Activated CD4-positive, alpha-beta T cell treated with anti-CD3 and anti-CD28 coated beads, Interleukin-2, amount 10 ng/mL, durations not matched to agents 24 days and 14 days (primary cell): Measurements from ENCODE around the gene PLCH1. TPM values are rescaled to one million over a fixed set of nuclear protein-coding genes. Genes with fewer than 3 reads are reported as not detected.

ENCODE experiments used
- DNase-seq: peaks from one replicate; pipeline ENCODE4 v3.0.0; 2022
- H3K27ac Mint-ChIP-seq: one replicate; pipeline ENCODE4 v1.8.0; 2022; ENCODE audit warnings: mild to moderate bottlenecking, mixed read lengths
- H3K27me3 Mint-ChIP-seq: one replicate; pipeline ENCODE4 v1.8.0; 2022; ENCODE audit warnings: mixed read lengths
- H3K36me3 Mint-ChIP-seq: one replicate; pipeline ENCODE4 v1.8.0; 2022; ENCODE audit warnings: low read depth, mild to moderate bottlenecking, mixed read lengths
- H3K4me1 Mint-ChIP-seq: one replicate; pipeline ENCODE4 v1.8.0; 2021; ENCODE audit warnings: mixed read lengths
- H3K4me3 Mint-ChIP-seq: one replicate; pipeline ENCODE4 v1.8.0; 2022; ENCODE audit warnings: mild to moderate bottlenecking, moderate library complexity, mixed read lengths
- H3K9me3 Mint-ChIP-seq: one replicate; pipeline ENCODE4 v1.8.0; 2021; ENCODE audit warnings: mixed read lengths
- intact Hi-C: fragments of 100-400 bp; cut with micrococcal nuclease; formaldehyde crosslinking; loops from one replicate; pipeline ENCODE4 v1.15.1; 2023
- total RNA-seq: library from RNA; stranded (reverse); gene quantifications from 2 replicates; pipeline ENCODE4 v1.2.3, GENCODE V29; 2022

The PLCH1 gene
- total RNA-seq, 1 donor from 2014 or later = not detected

GRCh38 chr3:155492841-155493240 lies 252.0 kb downstream of the PLCH1 start:
- H3K27ac Mint-ChIP-seq = no peak overlapping the region
- peaks cover 7% of the 10 kb centered on the region for H3K4me1 Mint-ChIP-seq
- H3K27me3 Mint-ChIP-seq = no peaks in the 10 kb centered on the region
- DNase-seq = no peak
- H3K9me3 Mint-ChIP-seq = no peaks in the 10 kb centered on the region
- intact Hi-C loops = no loop called here
- no peaks in the 10 kb centered on the region for H3K36me3 Mint-ChIP-seq
- no peak overlapping the region for H3K4me3 Mint-ChIP-seq

DNA sequence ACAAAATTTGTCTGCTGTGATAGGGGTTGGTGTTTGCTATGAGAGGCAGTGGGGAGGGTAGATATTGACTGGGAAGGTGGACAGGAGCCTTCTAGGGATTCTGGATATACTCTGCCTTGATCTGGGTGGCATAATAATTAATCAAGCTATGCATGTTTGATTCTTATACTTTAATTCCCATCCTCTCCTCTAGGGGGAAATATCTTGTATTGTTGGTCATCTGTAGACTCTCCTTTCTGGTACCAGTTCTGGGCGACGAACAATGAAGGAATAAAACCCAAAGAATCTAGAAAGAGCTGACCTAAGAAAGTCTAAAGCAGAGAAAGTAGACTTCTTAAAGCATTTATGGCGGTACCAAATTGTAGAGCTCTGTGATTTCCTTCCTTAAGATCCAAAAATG lies 253.2 kb downstream of the PLCH1 start:
- Mint-ChIP-seq H3K4me1 (peaks cover 7% of the 10 kb centered on the region), H3K27me3 (no peaks in the 10 kb centered on the region), H3K4me3 (no peak overlapping the region), H3K27ac (no peak overlapping the region), H3K9me3 (no peaks in the 10 kb centered on the region), H3K36me3 (no peaks in the 10 kb centered on the region)
- no peak for DNase-seq
- intact Hi-C loops = no loop called here

DNA sequence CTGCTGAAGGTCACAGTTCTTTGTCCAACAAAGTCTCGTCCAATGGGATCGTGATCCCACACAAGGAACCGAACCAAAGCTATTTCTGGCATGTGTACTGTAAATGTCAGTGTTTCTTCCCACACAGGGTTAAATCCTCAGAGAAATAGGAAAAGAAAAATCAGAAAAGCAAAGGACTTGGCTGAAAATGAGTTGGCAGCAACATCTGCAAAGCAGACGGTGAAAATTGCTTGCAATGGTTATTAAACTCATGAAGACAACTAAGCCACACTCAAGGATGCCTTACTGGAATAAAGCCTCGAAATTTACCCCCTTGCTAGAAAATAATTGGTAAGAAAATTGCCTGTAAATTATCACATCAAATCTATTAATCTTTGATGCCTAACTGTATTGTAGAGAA lies 256.2 kb downstream of the PLCH1 start:
- Mint-ChIP-seq H3K36me3 (no peaks in the 10 kb centered on the region), H3K4me3 (no peak overlapping the region), H3K4me1 (no peaks in the 10 kb centered on the region), H3K27ac (no peak overlapping the region), H3K9me3 (no peaks in the 10 kb centered on the region), H3K27me3 (no peaks in the 10 kb centered on the region)
- intact Hi-C loops = no loop called here
- DNase-seq = no peak

GRCh38 chr3:155485897-155486296 lies 259.0 kb downstream of the PLCH1 start:
- Mint-ChIP-seq H3K9me3 (no peaks in the 10 kb centered on the region), H3K4me1 (no peaks in the 10 kb centered on the region), H3K27me3 (no peaks in the 10 kb centered on the region), H3K36me3 (no peaks in the 10 kb centered on the region), H3K27ac (no peak overlapping the region), H3K4me3 (no peak overlapping the region)
- no peak for DNase-seq
- intact Hi-C loops = no loop called here

DNA sequence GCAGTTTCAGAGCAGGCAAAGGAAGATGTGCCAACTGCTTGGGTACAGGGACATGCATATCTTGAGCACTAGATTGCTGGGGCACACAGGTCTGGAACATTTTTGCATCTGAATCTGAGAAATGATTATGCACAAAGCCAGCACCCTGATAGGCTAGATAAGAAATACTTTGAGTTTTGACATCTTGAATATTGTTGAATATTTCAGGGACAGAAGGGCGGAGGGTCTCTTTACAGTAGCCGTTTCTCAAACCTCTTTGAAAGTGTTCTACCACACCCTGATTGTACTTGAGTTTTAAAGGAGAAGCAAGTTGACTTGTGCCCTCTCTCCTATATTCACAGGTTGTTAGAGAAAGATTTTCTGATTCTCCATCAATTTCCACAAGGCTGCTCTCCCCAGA lies 263.3 kb downstream of the PLCH1 start:
- no peak for DNase-seq
- Mint-ChIP-seq H3K27ac (no peak overlapping the region), H3K36me3 (no peaks in the 10 kb centered on the region), H3K4me1 (no peaks in the 10 kb centered on the region), H3K4me3 (no peak overlapping the region), H3K27me3 (no peaks in the 10 kb centered on the region), H3K9me3 (no peaks in the 10 kb centered on the region)
- intact Hi-C loops = no loop called here

- H3K4me1 Mint-ChIP-seq = no peaks in the 10 kb centered on the region
- no peaks in the 10 kb centered on the region for H3K27me3 Mint-ChIP-seq
- intact Hi-C loops = no loop called here
- H3K36me3 Mint-ChIP-seq = no peaks in the 10 kb centered on the region
- H3K9me3 Mint-ChIP-seq = no peaks in the 10 kb centered on the region
- DNase-seq = no peak
- H3K4me3 Mint-ChIP-seq = no peak overlapping the region
- H3K27ac Mint-ChIP-seq = no peak overlapping the region
These were observed 263.8 kb downstream of the PLCH1 start for GRCh38 chr3:155481089-155481488.

DNA sequence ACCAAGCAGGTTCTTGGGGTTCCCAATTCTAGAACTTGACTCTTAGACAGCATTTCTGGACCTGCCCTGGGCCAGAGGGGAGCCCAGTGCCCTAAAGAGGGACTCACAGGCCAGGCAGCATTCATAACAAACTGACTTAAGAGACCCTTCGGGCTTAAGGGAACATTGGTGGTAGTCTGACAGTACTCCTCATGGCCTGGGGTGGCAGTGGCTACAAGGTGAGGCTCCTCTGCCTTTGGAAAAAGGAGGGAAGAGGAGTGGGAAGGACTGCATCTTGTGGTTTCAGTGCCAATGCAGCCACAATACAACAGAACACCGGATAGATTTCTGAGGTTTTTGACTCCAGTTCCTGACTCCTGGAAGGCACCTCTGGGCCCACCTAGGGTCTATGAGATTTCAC lies 279.2 kb downstream of the PLCH1 start:
- no peak for DNase-seq
- Mint-ChIP-seq H3K4me1 (no peaks in the 10 kb centered on the region), H3K4me3 (no peak overlapping the region), H3K27ac (no peak overlapping the region), H3K36me3 (no peaks in the 10 kb centered on the region), H3K27me3 (no peaks in the 10 kb centered on the region), H3K9me3 (peaks cover 3% of the 10 kb centered on the region)
- intact Hi-C loops = no loop called here

- no peak for DNase-seq
These were observed 282.2 kb downstream of the PLCH1 start for GRCh38 chr3:155462672-155463071.

DNA sequence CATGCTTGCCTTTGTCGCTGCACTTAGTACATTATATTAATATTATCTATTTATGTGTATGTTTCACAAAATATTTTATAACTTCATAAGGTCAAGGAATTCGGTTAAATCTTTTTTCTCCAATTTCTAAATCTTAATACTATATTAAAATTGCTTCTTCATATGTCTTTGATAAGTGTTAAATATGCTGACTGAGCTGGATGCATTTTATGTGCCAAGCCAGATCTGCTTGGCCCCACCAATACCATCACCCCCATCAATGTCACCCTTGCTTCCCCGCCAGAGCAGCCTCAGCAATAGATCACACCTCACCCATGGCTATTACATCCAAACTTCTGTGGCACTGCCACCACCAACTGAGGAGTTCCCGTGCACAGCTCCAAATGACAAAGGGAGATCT lies 287.3 kb downstream of the PLCH1 start:
- Mint-ChIP-seq H3K36me3 (no peaks in the 10 kb centered on the region), H3K27ac (no peak overlapping the region), H3K4me1 (no peaks in the 10 kb centered on the region), H3K4me3 (no peak overlapping the region), H3K9me3 (no peaks in the 10 kb centered on the region), H3K27me3 (no peaks in the 10 kb centered on the region)
- no peak for DNase-seq
- intact Hi-C loops = no loop called here

More at GRCh38 chr3:155462672-155463071, 282.2 kb downstream of the PLCH1 start:
- Mint-ChIP-seq H3K9me3 (no peaks in the 10 kb centered on the region), H3K27ac (no peak overlapping the region), H3K36me3 (no peaks in the 10 kb centered on the region), H3K4me1 (no peaks in the 10 kb centered on the region), H3K4me3 (no peak overlapping the region), H3K27me3 (no peaks in the 10 kb centered on the region)
- intact Hi-C loops = no loop called here

DNA sequence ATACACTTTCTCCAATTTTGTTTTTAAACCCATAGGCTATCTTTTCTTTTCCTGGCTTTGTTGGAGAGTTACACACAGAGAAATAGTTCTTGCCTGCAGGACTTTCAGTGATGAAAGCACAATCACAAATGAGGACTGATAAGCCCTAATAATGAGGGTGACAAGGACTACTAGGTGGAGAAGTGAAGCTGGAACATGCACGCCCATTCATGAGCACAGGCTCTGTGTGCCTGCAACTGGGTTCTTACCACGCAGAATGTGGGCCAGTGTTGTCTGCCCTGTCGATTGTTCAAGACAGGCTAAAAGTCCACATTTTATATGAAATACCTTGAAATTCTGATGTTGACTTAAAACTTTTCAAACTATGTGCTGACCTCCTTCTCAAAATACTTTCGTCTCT lies 289.1 kb downstream of the PLCH1 start:
- H3K27ac Mint-ChIP-seq = no peak overlapping the region
- no peaks in the 10 kb centered on the region for H3K36me3 Mint-ChIP-seq
- H3K27me3 Mint-ChIP-seq = no peaks in the 10 kb centered on the region
- H3K4me1 Mint-ChIP-seq = no peaks in the 10 kb centered on the region
- intact Hi-C loops = no loop called here
- H3K9me3 Mint-ChIP-seq = no peaks in the 10 kb centered on the region
- H3K4me3 Mint-ChIP-seq = no peak overlapping the region
- no peak for DNase-seq

- no peak for DNase-seq
- no peaks in the 10 kb centered on the region for H3K4me1 Mint-ChIP-seq
- intact Hi-C loops = no loop called here
- H3K27ac Mint-ChIP-seq = no peak overlapping the region
- no peaks in the 10 kb centered on the region for H3K9me3 Mint-ChIP-seq
- H3K4me3 Mint-ChIP-seq = no peak overlapping the region
- no peaks in the 10 kb centered on the region for H3K36me3 Mint-ChIP-seq
- no peaks in the 10 kb centered on the region for H3K27me3 Mint-ChIP-seq
These were observed 291.4 kb downstream of the PLCH1 start for GRCh38 chr3:155453512-155453911.

- intact Hi-C loops = no loop called here
- Mint-ChIP-seq H3K9me3 (no peaks in the 10 kb centered on the region), H3K4me1 (no peaks in the 10 kb centered on the region), H3K27me3 (no peaks in the 10 kb centered on the region), H3K36me3 (no peaks in the 10 kb centered on the region), H3K4me3 (no peak overlapping the region), H3K27ac (no peak overlapping the region)
- DNase-seq = no peak
These were observed 295.1 kb downstream of the PLCH1 start for GRCh38 chr3:155449613-155450267.

GRCh38 chr3:155448531-155448930 lies 296.3 kb downstream of the PLCH1 start:
- Mint-ChIP-seq H3K27me3 (no peaks in the 10 kb centered on the region), H3K4me3 (no peak overlapping the region), H3K36me3 (no peaks in the 10 kb centered on the region), H3K4me1 (no peaks in the 10 kb centered on the region), H3K27ac (no peak overlapping the region), H3K9me3 (no peaks in the 10 kb centered on the region)
- no peak for DNase-seq
- intact Hi-C loops = no loop called here

- H3K9me3 Mint-ChIP-seq = no peaks in the 10 kb centered on the region
- no peaks in the 10 kb centered on the region for H3K4me1 Mint-ChIP-seq
- H3K27me3 Mint-ChIP-seq = no peaks in the 10 kb centered on the region
- no peaks in the 10 kb centered on the region for H3K36me3 Mint-ChIP-seq
- no peak overlapping the region for H3K4me3 Mint-ChIP-seq
- DNase-seq = no peak
- intact Hi-C loops = no loop called here
- H3K27ac Mint-ChIP-seq = no peak overlapping the region
These were observed 298.5 kb downstream of the PLCH1 start for GRCh38 chr3:155446366-155446765.

DNA sequence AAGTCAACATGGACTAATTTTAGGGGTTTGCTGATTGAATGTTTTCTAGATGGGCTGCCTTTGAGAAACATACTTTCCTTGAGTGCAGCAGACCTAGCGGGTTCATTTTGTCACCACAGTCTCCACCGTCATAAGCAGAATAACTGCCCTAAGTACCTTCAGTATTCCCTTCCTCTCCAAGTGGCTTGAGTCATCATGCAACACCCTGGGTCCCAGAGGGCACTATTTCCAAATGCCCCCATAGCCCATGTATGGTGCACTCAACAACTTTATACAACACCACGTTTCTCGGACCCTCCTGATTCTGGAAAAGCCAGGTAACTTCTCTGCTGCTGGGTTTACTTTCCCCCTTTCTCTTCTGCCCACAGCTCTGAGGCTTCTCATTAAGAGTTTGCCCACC lies 300.1 kb downstream of the PLCH1 start:
- Mint-ChIP-seq H3K27ac (no peak overlapping the region), H3K4me1 (no peaks in the 10 kb centered on the region), H3K4me3 (no peak overlapping the region), H3K36me3 (no peaks in the 10 kb centered on the region), H3K27me3 (no peaks in the 10 kb centered on the region), H3K9me3 (no peaks in the 10 kb centered on the region)
- intact Hi-C loops = no loop called here
- DNase-seq = no peak
